Measurements from ENCODE around the gene XPO6.

DNA sequence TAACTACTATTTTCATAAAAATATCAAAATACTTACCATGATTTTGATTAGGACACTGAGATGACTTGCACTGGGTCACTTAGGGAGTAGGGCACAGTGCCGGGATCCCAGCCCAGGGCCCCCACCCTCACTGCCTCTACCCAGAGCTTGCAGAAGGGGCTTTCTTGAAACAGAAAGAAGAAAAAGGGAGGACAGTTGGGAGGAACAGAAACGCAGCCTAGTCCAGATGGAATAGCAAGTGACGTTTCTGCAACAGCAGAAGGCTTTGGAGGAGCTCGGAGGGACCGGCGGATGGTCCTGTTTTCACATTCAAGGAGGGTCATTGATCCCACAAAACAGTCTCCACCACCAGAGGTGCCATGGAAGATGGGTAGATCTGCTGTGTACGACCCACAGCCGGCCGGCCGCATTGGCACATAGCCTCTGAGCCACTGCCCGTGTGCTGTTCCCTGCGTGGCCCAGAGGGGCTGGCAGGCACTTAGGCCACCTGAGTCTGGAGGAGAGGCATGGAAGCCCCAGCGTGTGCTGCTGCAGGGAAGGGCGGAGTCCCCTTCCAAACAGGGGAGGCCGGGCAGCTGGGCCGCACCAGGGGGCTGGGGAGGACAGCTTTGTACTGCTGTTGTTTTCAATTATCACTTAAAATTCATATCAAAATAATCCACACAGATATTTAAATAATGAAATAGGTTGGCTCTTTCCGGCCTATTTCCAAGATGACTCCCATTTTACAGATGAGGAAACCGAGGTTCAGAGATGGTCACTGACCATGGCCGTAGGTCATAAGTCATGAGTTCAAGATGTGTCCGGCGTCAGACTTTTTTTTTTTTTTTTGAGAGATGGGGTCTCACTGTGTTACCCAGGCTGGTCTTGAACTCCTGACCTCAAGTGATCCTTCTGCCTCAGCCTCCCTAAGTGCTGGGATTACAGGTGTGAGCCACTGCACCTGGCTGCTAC is 125.3 kb downstream of the XPO6 start:
- TF ChIP-seq POLR2A (IDR thresholded peaks at IDR 0.05): no peak
- TF ChIP-seq, protein P1, sequence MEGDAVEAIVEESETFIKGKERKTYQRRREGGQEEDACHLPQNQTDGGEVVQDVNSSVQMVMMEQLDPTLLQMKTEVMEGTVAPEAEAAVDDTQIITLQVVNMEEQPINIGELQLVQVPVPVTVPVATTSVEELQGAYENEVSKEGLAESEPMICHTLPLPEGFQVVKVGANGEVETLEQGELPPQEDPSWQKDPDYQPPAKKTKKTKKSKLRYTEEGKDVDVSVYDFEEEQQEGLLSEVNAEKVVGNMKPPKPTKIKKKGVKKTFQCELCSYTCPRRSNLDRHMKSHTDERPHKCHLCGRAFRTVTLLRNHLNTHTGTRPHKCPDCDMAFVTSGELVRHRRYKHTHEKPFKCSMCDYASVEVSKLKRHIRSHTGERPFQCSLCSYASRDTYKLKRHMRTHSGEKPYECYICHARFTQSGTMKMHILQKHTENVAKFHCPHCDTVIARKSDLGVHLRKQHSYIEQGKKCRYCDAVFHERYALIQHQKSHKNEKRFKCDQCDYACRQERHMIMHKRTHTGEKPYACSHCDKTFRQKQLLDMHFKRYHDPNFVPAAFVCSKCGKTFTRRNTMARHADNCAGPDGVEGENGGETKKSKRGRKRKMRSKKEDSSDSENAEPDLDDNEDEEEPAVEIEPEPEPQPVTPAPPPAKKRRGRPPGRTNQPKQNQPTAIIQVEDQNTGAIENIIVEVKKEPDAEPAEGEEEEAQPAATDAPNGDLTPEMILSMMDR (IDR thresholded peaks at IDR 0.05): no peak
